NCI-H774 (cell line): ENCODE measurements around the gene ANKRD12.

Source experiments
- DNase-seq: peaks from one replicate; lab custom pipeline; 2025; lab: John Stamatoyannopoulos, UW

The ANKRD12 gene

GRCh38 chr18:9106800-9107584, 29.6 kb upstream of the ANKRD12 start:
- DNase-seq: no peak

- no peak for DNase-seq
Observed at GRCh38 chr18:9108911-9109310, 27.7 kb upstream of the ANKRD12 start.

GRCh38 chr18:9109523-9109922, 27.1 kb upstream of the ANKRD12 start:
- no peak for DNase-seq

- DNase-seq: no peak
Observed at GRCh38 chr18:9113468-9114149, 23.0 kb upstream of the ANKRD12 start.

DNA sequence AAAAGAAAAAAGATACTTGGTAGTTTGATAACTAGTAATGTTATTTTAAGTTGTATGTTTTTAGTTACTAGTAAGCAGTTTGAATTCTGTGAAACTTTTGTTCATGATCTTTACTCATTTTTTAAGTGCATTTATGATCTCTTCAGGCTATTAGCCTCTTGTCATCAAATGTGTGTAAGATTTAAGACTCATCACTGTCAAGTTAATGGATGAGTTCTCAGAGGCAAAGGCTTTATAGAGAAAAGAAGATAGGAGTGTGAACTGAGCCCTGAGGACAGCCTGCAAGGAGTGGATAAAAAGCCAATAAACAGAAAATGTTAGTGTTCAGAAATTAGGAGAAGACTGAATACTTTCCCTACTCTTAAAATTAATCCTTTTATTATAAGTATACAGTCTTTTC, 20.6 kb upstream of the ANKRD12 start:
- DNase-seq: no peak

- DNase-seq: no peak
Observed at GRCh38 chr18:9117980-9118841, 18.4 kb upstream of the ANKRD12 start.

- DNase-seq: no peak
Observed at GRCh38 chr18:9120796-9121195, 15.8 kb upstream of the ANKRD12 start.

GRCh38 chr18:9123520-9123919, 13.1 kb upstream of the ANKRD12 start:
- DNase-seq: no peak

DNA sequence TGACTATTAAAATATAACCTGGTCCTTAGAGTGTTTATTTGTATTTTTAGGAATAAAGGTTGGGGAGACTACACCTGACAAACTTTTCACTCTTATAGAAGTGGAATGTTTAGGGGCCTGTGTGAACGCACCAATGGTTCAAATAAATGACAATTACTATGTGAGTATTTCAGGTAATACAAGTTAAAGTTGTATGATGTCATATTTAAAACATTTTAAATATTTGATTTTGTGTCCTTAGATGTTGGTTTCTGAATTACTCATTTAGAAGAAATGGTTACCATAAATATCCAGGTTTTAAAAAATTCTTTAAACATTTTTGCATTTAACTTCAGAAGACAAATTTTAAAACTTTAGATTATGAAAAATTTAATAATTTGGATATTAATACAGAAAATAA, 11.8 kb upstream of the ANKRD12 start:
- no peak for DNase-seq

DNA sequence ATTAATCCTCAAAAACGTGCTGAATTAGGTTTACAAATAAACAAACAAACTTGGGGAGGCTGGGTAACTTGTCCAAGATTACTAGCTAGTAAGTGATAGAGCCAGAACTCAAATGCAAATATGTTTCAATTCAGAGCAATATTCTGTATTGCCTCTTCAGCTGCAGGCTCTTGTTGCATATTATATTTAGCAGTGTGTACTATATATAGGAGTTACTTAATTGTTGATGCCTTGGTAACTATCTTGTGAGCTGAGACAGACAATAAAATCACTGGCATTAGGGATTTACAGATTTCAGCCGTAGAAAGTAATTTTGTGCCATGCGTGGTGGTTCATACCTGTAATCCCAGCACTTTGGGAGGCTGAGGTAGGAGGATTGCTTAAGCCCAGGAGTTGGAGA, 10.2 kb upstream of the ANKRD12 start:
- DNase-seq: no peak

- DNase-seq: no peak
Observed at GRCh38 chr18:9130195-9130594, 6.4 kb upstream of the ANKRD12 start.

GRCh38 chr18:9130806-9131205, 5.8 kb upstream of the ANKRD12 start:
- no peak for DNase-seq

DNA sequence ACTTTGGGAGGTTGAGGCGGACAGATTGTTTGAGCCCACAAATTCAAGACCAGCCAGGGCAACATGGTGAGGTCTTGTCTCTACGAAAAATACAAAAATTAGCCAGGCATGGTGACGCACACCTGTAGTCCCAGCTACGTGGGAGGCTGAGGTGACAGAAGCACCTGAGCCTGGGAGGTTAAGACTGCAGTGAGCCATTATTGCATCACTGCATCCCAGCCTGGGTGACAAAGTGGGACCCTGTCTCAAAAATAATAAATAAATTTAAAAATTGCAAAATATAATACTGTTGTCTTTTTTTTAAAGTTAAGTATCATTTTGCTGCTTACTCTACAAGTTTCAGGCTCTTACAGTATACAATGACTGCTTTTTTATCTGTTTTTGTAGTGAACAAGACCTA, 4.0 kb upstream of the ANKRD12 start:
- DNase-seq: no peak

DNA sequence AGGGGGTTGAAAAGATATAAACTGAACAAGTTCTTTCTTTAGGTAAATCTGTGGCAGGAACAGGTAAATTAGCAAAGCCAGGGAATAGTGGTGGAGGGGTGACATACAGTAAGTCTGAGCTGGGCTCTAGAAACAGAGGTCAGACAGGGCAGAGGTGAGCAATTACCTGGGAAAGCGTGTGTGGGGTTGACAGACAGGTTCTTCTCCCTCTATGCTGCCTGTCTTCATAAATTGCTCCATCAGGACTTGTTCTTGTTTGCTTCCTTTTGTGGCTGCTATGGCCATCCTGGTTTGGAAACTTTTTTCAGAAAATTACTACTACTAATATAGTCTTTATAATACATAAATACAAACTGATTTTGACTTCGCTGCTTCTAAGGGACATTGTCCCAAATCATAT, 3.4 kb upstream of the ANKRD12 start:
- DNase-seq: no peak

DNA sequence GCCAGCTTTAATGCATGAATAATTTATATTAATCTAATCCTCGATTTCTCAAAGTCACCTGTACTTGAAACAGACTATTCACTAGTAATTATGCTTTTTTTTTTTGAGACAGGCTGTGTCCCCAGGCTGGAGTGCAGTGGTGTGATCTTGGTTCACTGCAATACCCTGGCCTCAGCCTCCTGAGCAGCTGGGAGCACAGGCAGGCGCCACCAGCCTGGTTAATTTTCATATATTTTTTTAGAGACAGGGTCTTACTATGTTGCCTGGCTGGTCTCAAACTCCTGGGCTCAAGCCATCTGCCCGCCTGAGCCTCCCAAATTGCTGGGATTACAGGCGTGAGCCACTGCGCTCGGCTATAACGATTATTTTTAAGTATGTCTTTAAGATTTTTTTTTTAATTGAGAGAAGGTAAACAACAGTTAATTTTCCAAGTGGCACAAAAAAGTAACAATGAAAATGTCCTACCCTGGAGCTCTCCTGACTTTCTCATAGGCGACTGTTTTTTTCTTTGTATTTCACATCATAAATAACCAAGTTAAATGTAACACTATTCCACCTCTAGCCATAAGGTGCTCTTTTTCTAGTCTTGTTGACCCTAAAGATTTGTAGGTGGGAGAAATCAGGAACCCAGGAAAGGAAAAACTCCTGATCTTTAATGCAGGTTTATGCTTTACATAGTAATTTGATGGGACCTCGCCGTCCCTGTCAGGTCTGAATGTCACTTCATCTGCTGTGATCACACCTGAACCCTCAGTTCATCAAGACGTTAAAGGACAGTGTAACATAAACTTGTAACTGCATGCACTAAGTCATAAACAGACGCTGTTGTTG, 1.3 kb upstream of the ANKRD12 start:
- no peak for DNase-seq

DNA sequence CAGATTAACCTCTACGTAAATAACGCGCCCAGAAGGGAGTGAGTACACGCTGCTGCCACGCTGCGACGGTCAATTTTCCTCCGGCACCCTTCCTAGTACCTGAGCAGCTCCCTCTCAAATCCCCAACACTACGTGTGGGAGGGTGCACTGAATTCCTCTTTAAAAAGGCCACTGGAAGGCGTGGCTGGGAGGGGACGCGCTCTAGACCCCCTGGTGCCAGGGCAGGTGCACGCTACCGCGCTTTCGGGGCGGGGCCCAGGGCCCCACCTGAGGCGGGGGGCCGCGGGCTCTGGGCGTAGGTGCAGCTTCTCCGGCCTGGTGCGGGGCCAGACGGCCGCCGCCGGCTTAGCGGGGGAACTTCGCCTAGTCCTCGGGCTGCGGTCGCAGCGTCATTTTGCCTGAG, 668 bp upstream of the ANKRD12 start:
- DNase-seq: peak; percentile 84

GRCh38 chr18:9137168-9138066, 836 bp downstream of the ANKRD12 start:
- DNase-seq: peak; percentile 79

- no peak for DNase-seq
Observed at GRCh38 chr18:9139400-9140039, 2.9 kb downstream of the ANKRD12 start.

DNA sequence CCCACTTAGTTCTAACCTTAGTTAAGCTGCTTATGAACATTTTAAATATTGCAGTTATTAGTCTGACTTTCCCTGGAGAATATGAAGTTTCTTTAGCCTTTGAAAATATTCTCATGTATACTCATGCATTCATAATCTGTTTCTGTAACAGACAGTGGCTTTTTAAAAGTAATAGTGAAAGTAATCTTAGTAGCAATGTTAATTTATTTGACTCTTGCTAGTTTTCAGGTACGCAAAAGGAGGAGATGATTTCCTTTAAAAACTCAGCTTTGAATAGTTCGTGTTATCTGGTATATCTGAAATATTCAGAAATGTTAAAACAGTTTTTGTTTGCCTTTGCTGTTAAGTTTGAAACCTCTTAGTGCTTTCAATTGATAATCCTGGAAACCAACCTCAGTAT, 3.8 kb downstream of the ANKRD12 start:
- no peak for DNase-seq

DNA sequence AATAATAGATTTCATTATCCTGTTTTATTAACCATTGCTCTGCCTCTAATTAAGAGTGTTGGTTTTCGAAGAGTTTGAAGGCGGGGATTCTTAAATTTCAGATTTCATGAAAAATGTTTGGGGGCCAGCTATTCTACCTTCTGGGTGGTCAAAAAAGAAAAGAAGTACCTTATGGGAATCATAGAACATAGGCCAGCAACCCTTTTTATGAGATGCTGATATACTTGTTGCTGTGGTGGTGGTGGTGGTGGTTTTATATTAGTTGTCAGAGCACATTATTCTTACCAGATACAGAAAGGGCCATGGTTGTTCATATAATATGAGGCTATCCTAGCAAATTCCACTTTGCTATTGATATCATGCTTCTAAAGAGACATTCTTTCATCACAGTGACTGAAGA, 4.4 kb downstream of the ANKRD12 start:
- no peak for DNase-seq
